ENCODE results near the gene DUSP14. TPM values are rescaled to one million over a fixed set of nuclear protein-coding genes. Genes with fewer than 3 reads are reported as not detected.
"Not testable (repeated sequence)": the region's sequence is repeated elsewhere in the genome, so short reads cannot be mapped to it uniquely, and the experiment has no call there.

The DUSP14 gene, protein sequence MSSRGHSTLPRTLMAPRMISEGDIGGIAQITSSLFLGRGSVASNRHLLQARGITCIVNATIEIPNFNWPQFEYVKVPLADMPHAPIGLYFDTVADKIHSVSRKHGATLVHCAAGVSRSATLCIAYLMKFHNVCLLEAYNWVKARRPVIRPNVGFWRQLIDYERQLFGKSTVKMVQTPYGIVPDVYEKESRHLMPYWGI
- polyA plus RNA-seq (2011; rRNA removed), result 123 and 152 TPM in 2 replicates
- polyA minus RNA-seq (2011; rRNA and poly(A)+ RNA removed), result 54.4 and 94.0 TPM in 2 replicates

DNA sequence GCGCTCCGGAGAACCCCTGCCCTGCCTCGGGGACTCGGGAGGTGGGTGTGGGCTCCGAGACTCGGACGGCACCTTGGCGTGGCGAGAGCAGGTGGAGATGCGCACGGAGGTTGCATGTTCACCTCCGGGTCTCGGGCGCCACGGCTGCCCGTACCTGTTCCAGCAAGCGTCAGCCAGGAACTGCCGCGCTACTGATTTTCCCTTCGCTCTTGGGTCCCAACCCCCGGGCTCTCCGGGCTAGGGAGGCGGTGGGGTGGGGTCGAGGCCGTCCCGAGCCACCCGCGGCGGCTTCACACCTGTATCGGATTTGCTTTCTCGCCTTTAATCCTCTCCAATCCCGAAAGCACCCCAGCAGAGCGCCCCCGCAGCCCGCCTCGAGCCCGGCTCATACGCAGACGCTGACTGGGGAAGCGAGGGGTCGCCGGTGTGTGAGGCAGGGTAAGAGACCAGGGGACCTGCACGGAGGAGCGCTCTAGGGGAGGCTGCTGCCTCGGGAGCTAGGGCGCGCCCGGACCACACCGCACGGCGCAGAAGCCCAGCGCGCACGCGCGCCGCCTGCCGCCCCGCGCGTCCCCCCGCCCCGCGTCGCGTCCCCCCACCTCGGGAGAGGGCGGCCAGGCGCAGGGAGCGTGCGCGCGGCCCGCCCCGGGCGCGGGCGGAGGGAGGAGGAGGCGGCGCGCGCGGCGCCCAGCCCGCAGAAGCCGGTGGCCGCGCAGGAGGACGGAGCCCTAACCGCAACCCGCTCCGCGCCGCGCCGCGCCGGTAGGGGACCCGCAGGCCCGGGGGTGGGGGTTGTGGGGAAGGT is at the start of gene DUSP14:
TSS of gene DUSP14 (plus strand) at position 695 of the 805 bp plus-strand sequence. CDS start 22,382 bp downstream, outside the sequence.
- TF ChIP-seq, protein P1, sequence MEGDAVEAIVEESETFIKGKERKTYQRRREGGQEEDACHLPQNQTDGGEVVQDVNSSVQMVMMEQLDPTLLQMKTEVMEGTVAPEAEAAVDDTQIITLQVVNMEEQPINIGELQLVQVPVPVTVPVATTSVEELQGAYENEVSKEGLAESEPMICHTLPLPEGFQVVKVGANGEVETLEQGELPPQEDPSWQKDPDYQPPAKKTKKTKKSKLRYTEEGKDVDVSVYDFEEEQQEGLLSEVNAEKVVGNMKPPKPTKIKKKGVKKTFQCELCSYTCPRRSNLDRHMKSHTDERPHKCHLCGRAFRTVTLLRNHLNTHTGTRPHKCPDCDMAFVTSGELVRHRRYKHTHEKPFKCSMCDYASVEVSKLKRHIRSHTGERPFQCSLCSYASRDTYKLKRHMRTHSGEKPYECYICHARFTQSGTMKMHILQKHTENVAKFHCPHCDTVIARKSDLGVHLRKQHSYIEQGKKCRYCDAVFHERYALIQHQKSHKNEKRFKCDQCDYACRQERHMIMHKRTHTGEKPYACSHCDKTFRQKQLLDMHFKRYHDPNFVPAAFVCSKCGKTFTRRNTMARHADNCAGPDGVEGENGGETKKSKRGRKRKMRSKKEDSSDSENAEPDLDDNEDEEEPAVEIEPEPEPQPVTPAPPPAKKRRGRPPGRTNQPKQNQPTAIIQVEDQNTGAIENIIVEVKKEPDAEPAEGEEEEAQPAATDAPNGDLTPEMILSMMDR (IDR thresholded peaks at IDR 0.05; ENCODE audit: insufficient read depth, low read depth, low read length), result peak; percentile 8; the same call in 1 of the 2 replicates
- ChIA-PET POLR2A (no interaction called here), CTCF (interaction anchor here (0.7 to 1.0 kb wide), 2 partner anchors 30 to 115 kb away, joined by 3 read pairs; no protein-coding TSS in a partner anchor)
- DNase-seq (ENCODE audit: low read depth), result peak; percentile 16
- Histone ChIP-seq H3K4me3 (ENCODE audit: low read depth, low read length) (peak within 1 kb of the TSS; percentile 95), H3K36me3 (ENCODE audit: control insufficient read depth, insufficient read depth, low read length) (no peaks in the 10 kb centered on the region), H3K27me3 (ENCODE audit: control insufficient read depth, insufficient read depth, low read length) (no peaks in the 10 kb centered on the region)

DNA sequence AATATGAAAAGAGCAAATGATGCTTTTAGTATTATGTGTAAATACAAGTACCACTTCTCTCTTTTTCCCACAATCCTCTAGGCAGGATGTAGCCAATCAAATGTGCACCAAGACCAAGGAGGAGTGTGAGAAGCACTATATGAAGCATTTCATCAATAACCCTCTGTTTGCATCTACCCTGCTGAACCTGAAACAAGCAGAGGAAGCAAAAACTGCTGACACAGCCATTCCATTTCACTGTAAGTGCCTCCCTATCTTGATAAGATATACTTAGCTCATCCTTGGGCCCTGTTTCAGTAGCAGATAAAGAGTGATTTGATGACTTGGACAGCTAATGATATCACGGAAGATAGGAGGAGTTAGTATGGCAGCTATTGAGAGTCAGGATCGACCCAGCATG is 49.3 kb upstream of the DUSP14 start:
- peaks cover 6% of the 10 kb centered on the region for H3K36me3 ChIP-seq (ENCODE audit: control insufficient read depth, insufficient read depth, low read length)
- ChIA-PET POLR2A (no interaction called here), CTCF (no interaction called here)
- no peak for DNase-seq (ENCODE audit: low read depth)
- H3K4me3 ChIP-seq (ENCODE audit: low read depth, low read length), result no peak overlapping the region
- TF ChIP-seq, protein P1 (IDR thresholded peaks at IDR 0.05; ENCODE audit: insufficient read depth, low read depth, low read length), result no peak
- no peaks in the 10 kb centered on the region for H3K27me3 ChIP-seq (ENCODE audit: control insufficient read depth, insufficient read depth, low read length)

DNA sequence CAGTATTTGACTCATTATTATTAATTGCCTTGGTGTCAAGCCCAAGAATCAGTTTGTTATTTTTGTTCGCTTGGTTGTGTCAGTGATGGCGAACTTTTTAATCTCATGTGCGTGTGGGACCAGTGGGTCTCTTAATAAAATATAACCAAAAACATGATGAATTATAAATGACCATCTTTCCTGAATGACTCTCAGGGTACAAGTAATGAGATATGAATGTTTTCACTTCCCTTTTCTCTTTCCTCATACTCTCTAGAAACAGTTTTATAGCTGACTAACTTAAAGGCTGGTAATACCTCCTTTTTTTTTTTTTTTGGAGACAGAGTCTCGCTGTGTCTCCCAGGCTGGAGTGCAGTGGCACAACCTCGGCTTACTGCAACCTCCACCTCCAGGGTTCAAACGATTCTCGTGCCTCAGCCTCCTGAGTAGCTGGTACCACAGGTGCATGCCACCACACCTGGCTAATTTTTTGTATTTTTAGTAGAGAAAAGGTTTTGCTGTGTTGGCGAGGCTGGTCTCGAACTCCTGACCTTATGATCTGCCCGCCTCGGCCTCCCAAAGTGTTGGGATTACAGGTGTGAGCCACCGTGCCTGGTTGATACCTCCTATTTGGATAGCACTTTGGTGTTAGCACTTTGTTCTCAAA is 48.2 kb upstream of the DUSP14 start:
- H3K36me3 ChIP-seq (ENCODE audit: control insufficient read depth, insufficient read depth, low read length); POLR2A ChIA-PET; CTCF ChIA-PET; DNase-seq (ENCODE audit: low read depth); H3K27me3 ChIP-seq (ENCODE audit: control insufficient read depth, insufficient read depth, low read length); H3K4me3 ChIP-seq (ENCODE audit: low read depth, low read length): not testable (repeated sequence)

DNA sequence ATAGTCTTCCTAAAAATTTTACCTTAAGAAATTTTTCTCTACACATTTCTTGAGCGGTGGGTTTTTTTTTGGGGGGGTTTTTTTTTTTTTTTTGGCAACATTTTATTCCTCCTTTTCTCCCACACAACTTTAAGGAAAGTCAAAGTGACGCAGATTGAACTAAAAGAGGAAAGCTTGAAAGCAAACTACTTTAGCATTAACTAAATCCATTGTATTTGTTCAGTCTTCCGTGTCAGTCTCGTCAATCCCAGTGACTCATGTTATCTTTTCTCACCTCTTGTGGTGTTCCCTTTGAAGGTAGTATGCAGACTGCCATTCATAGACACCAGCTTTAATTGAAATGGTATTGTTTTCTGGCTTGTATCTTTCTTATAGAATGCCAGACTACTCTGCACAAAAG is 43.7 kb upstream of the DUSP14 start:
- ChIA-PET CTCF (interaction anchor here (1.5 kb wide), 1 partner anchor 49 kb away, joined by 3 read pairs; no protein-coding TSS in a partner anchor), POLR2A (no interaction called here)
- TF ChIP-seq, protein P1 (IDR thresholded peaks at IDR 0.05; ENCODE audit: insufficient read depth, low read depth, low read length), result no peak
- Histone ChIP-seq H3K27me3 (ENCODE audit: control insufficient read depth, insufficient read depth, low read length) (no peaks in the 10 kb centered on the region), H3K4me3 (ENCODE audit: low read depth, low read length) (no peak overlapping the region), H3K36me3 (ENCODE audit: control insufficient read depth, insufficient read depth, low read length) (peaks cover 4% of the 10 kb centered on the region)
- DNase-seq (ENCODE audit: low read depth), result no peak

DNA sequence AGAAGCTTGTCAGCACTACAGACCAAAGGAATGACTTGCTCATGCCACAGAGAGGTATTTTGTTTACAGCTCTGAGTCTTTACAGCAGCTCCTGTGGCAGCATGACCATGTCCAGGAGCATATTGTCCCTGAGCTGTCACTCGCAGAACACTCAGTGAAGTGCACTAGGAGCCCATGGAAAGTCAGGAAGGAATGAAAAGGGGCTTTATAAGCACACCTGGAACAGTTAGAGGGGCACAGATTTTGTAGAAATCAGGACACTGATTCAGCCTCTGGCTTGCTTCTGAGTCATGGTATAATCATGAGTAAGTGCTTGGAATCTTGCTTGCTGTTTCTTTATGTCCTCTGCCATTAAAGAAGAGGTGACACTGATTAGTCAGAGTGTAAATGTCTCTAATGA is 42.0 kb upstream of the DUSP14 start:
- no peak overlapping the region for H3K4me3 ChIP-seq (ENCODE audit: low read depth, low read length)
- DNase-seq (ENCODE audit: low read depth), result peak; percentile 17
- no peaks in the 10 kb centered on the region for H3K27me3 ChIP-seq (ENCODE audit: control insufficient read depth, insufficient read depth, low read length)
- TF ChIP-seq, protein P1 (IDR thresholded peaks at IDR 0.05; ENCODE audit: insufficient read depth, low read depth, low read length), result no peak
- ChIA-PET CTCF (interaction anchor here (1.5 kb wide), 1 partner anchor 47 kb away, joined by 3 read pairs; no protein-coding TSS in a partner anchor), POLR2A (no interaction called here)
- H3K36me3 ChIP-seq (ENCODE audit: control insufficient read depth, insufficient read depth, low read length), result peaks cover 4% of the 10 kb centered on the region; the same call in 1 of the 2 replicates
